ENCODE data around the gene ALDH1A1. TPM values are rescaled to one million over a fixed set of nuclear protein-coding genes. Genes with fewer than 3 reads are reported as not detected.

Gene ALDH1A1
- total and polyA plus RNA-seq, 2 of the 8 experiments (the other 6 are each of a cell fraction or from before 2014, with no cell fraction given) = 0.50 to 0.82 TPM

- Histone ChIP-seq H3K9ac (replicated peaks in 1 of 4; ENCODE audit: extremely low read depth in 1 of 4, low read depth in 3 of 4, low read length in 3 of 4) (no peak overlapping the region), H3K56ac (replicated peaks; ENCODE audit: insufficient read length, low read depth, low read length) (no peak overlapping the region), H2BK5ac (ENCODE audit: low read depth, low read length) (no peak overlapping the region), H4K91ac (replicated peaks; ENCODE audit: insufficient read length, low read length) (no peak overlapping the region), H3K4me2 (ENCODE audit: insufficient read depth in 1 of 2, low read depth in 2 of 2, low read length in 2 of 2) (no peak overlapping the region), H3K27ac (ENCODE audit: low read depth, low read length) (no peak overlapping the region), H2BK20ac (ENCODE audit: low read length) (no peak overlapping the region), H2BK120ac (replicated peaks; ENCODE audit: low read depth, low read length) (no peak overlapping the region), H3K23me2 (ENCODE audit: low read depth, low read length) (no peaks in the 10 kb centered on the region), H3K23ac (ENCODE audit: insufficient read length) (no peak overlapping the region), H3K9me3 (ENCODE audit: insufficient read depth in 2 of 2, low read depth in 1 of 2, low read length in 1 of 2) (no peaks in the 10 kb centered on the region; a peak in 1 of 4 replicates), H4K5ac (ENCODE audit: insufficient read length, low read depth, low read length) (no peak overlapping the region), H3K18ac (ENCODE audit: extremely low read depth, low read length) (no peak overlapping the region), H2BK12ac (ENCODE audit: low read depth, low read length) (no peak overlapping the region), H3K14ac (ENCODE audit: insufficient read length) (no peak overlapping the region), H2BK15ac (ENCODE audit: low read length) (no peak overlapping the region), H3K36me3 (ENCODE audit: control insufficient read depth in 2 of 4, insufficient read depth in 4 of 4, low read length in 3 of 4) (no peaks in the 10 kb centered on the region), H3K4me3 (ENCODE audit: extremely low read depth in 1 of 4, insufficient read depth in 2 of 4, low read depth in 3 of 4, low read length in 4 of 4) (no peak overlapping the region), H4K8ac (ENCODE audit: extremely low read depth, insufficient read depth, low read length) (no peak overlapping the region), H3K27me3 (replicated peaks in 1 of 4; ENCODE audit: control insufficient read depth in 3 of 4, extremely low read depth in 1 of 4, insufficient read depth in 3 of 4, low read length in 3 of 4) (no peaks in the 10 kb centered on the region), H3K4ac (replicated peaks; ENCODE audit: insufficient read length, low read depth, low read length) (no peak overlapping the region), H2AK5ac (ENCODE audit: low read depth, low read length) (no peak overlapping the region), H3K4me1 (replicated peaks in 1 of 4; ENCODE audit: control insufficient read depth in 3 of 4, insufficient read depth in 4 of 4, low read length in 3 of 4) (peaks cover 0 to 2% (median 1%) of the 10 kb centered on the region in 4 experiments; a peak in 3 of 7 replicates), H2AFZ (ENCODE audit: low read length) (no peak overlapping the region), H3K79me2 (ENCODE audit: control insufficient read depth in 1 of 2, insufficient read depth in 2 of 2, low read length in 2 of 2) (no peaks in the 10 kb centered on the region), H3K79me1 (ENCODE audit: low read depth, low read length) (no peaks in the 10 kb centered on the region), H4K20me1 (replicated peaks in 1 of 2; ENCODE audit: control insufficient read depth in 1 of 2, insufficient read depth in 2 of 2, low read length in 2 of 2) (no peaks in the 10 kb centered on the region)
- 93% methylated on average over 1 of the region's 1 CpG; no CpG with 5 or more reads in 1 of the 2 experiments for whole genome bisulfite sequencing, 2 experiments (ENCODE audit: extremely low coverage in 1 of 2, insufficient coverage in 1 of 2, insufficient read length in 1 of 2, insufficient replicate concordance in 2 of 2, low coverage in 1 of 2, low lambda C conversion rate in 2 of 2, missing lambda C conversion rate in 1 of 2)
- DNase-seq (ENCODE audit: low read depth in 1 of 2, low spot score in 2 of 2) (no peak), FAIRE-seq (no peak)
- TF ChIP-seq EGR1 (IDR thresholded peaks at IDR 0.05; ENCODE audit: borderline replicate concordance, low read depth, low read length) (no peak), SP4 (IDR thresholded peaks at IDR 0.05; ENCODE audit: low read length) (no peak), TAF1 (IDR thresholded peaks at IDR 0.05; ENCODE audit: low read depth, low read length) (no peak), BCL11A (IDR thresholded peaks at IDR 0.05; ENCODE audit: low read depth in 2 of 2, low read length in 2 of 2) (no peak), USF2 (IDR thresholded peaks at IDR 0.05; ENCODE audit: low read length) (no peak), BACH1 (IDR thresholded peaks at IDR 0.05; ENCODE audit: low read length) (no peak), TEAD4 (IDR thresholded peaks at IDR 0.05; ENCODE audit: low read depth, low read length) (no peak), CTCF (IDR thresholded peaks at IDR 0.05; ENCODE audit: control extremely low read depth in 1 of 3, insufficient read depth in 1 of 3, low read depth in 1 of 3, low read length in 3 of 3) (no peak)
- CTCF ChIA-PET (ENCODE audit: partially characterized antibody) = interaction anchor here (0.8 to 5.9 kb wide), 7 partner anchors 11 to 359 kb away, joined by 3 to 44 read pairs (median 15); no protein-coding TSS in a partner anchor
- POLR2A ChIA-PET (ENCODE audit: partially characterized antibody) = no interaction called here
Measured at GRCh38 chr9:72855321-72855720, 97.5 kb downstream of the ALDH1A1 start.

Measured in H1 (cell line).